Measurements from ENCODE around the gene RIMBP3C. TPM values are rescaled to one million over a fixed set of nuclear protein-coding genes. Genes with fewer than 3 reads are reported as not detected.
"Not testable (repeated sequence)": the region's sequence is repeated elsewhere in the genome, so short reads cannot be mapped to it uniquely, and the experiment has no call there.

RIMBP3C gene
- total RNA-seq, 4 donors from 2014 or later, result 0.31 TPM; not detected in 3

DNA sequence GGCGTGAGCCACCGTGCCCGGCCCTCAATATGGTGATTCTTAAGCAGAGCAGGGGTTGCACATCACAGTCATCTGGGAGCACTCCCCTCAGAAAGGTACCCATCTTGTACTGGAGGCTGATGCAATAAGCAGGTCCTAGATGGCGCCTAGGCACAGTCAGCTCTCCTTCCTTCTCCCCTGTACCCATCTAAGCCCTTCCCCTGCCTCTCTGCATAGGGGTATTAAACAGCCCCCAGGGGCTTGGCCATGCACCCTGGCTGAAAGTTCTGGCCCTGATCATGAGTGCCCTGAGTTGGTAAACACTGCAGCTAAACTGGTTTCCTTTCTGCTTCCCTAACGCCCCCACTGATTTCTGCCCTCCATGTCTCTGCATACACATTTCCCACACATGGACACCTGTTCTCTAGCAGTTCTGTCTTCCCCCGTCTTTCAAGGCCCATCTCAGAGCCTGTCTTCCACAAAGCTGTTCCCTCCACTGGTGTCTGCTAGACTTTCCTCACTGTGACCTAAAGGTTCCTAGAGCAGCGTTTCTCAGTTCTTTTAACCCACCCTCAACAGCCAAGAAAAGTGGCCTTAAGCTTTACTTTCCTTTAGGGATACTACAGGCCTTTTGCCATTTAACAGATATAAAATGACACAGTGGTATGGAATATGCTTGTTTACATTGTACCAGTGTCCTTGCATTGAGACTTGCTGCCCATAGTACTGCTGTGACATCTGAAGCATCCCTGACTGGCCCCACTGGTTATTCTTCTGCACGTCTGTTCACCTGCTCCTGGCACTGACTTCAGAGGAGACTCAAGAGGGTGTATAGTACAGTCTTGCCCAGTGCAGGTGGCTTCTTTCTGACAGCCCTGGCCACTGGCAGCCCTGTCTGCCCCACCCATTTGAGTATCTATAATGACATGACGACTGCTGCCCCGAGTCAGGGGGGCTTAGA is 31.8 kb upstream of the RIMBP3C start:
- DNase-seq (ENCODE audit: low spot score) (no peak), ATAC-seq (ENCODE audit: low FRiP score) (no peak)
- TF ChIP-seq CTCF (IDR thresholded peaks at IDR 0.05), result no peak

DNA sequence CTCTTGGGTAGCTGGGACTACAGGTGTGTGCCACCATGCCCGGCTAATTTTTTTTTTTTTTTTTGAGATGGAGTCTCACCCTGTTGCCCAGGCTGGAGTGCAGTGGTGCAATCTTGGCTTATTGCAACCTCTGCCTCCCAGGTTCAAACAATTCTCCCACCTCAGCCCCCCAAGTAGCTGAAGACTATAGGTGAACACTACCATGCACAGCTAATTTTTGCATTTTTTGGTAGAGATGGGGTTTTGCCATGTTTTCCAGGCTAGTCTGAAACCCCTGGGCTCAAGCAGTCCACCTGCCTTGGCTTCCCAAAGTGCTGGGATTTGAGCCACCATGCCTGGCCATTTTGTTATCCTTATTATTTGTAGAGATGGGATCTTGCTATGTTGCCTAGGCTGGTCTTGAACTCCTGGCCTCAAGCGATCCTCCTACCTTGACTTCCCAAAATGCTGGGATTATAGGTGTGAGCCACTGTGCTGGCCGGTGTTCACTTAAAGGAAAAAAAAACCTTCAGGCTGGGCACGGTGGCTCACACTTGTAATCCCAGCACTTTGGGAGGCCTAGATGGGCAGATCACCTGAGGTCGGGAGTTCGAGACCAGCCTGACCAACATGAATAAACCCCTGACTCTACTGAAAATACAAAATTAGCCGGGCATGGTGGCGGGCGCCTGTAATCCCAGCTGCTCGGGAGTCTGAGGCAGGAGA is 29.9 kb upstream of the RIMBP3C start:
- ATAC-seq (ENCODE audit: low FRiP score); DNase-seq (ENCODE audit: low spot score): not testable (repeated sequence)

- not testable (repeated sequence) for ATAC-seq (ENCODE audit: low FRiP score); DNase-seq (ENCODE audit: low spot score)
Observed at GRCh38 chr22:21580623-21581007, 29.4 kb upstream of the RIMBP3C start.

- TF ChIP-seq CTCF (IDR thresholded peaks at IDR 0.05), result no peak
- ATAC-seq (ENCODE audit: low FRiP score), result no peak
- no peak for DNase-seq (ENCODE audit: low spot score)
Observed at GRCh38 chr22:21579474-21579851, 28.2 kb upstream of the RIMBP3C start.

DNA sequence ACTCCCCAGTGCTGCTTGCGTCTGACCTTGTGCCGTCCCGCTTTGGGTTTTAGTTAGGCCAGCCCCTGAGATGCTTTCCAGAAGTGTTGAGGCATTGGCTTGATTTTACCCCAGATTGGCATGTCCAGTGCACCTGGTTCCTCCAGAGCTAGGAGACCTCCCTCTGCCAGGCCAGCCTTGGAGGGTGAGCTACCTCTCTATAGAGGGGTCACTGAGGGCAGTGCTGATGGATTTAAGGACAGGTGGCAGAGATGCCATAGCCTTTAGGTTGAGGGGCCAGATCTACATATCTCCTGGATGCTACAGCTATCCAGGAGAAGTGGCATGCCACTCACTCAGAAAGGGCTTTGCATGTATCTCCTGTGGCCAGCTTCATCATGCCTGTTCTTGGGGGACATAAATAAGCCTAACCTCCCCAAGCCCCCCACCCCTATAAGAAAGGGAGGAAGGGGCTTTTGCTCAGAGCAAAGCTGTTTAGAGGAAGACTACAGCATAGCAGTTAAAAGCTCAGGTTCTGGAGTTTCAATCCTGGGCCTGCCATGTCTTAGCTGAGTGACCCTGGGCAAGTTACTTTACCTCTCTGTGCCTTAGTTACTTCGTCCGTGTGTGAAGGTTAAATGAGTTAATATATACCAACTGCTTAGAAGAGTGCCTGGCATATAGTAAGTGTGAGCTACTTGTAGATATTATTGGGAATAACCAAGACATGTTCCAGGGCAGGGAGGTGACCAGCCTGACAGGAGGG is 22.7 kb upstream of the RIMBP3C start:
- ATAC-seq (ENCODE audit: low FRiP score), result peak; percentile 8
- no peak for TF ChIP-seq CTCF (IDR thresholded peaks at IDR 0.05)
- no peak for DNase-seq (ENCODE audit: low spot score)

DNA sequence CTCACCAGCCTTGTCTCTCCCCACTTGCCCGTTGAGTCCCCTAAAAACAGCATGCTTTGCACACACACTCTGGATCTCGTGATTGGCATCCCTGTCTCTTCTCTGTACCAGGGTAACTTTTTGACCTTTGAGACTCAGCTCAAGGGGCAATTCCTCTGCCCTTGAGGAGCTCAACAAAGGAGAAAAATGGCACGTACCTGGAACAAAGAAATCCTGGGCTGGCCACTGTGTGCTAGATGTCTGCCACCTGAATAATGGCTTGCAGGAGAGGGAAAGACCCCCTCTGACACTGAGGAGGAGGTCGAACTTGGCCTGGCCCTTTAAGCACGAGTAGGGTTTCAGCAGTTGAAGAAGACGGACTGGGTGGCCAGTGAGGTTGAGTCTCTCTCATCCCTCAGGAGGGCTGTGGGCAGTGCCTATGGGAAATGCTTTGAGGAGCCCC is 22.1 kb upstream of the RIMBP3C start:
- ATAC-seq (ENCODE audit: low FRiP score) (no peak), DNase-seq (ENCODE audit: low spot score) (no peak)
- no peak for TF ChIP-seq CTCF (IDR thresholded peaks at IDR 0.05)

GRCh38 chr22:21571679-21572078 is 20.4 kb upstream of the RIMBP3C start:
- no peak for DNase-seq (ENCODE audit: low spot score)
- TF ChIP-seq CTCF (IDR thresholded peaks at IDR 0.05), result no peak
- ATAC-seq (ENCODE audit: low FRiP score), result no peak
